Suprapubic skin (tissue), 4 donors: ENCODE data around the gene ZDHHC14. TPM values are rescaled to one million over a fixed set of nuclear protein-coding genes. Genes with fewer than 3 reads are reported as not detected.
"Not testable (repeated sequence)": the region's sequence is repeated elsewhere in the genome, so short reads cannot be mapped to it uniquely, and the experiment has no call there.

Source experiments
- DNase-seq, 2 donors: peaks; one replicate each; pipeline ENCODE4 v3.0.0-alpha.2; 2019; ENCODE audit warnings: low spot score in 2 of 2
- H3K27ac ChIP-seq: fragments of 200-600 bp; sonication (generic); one replicate; pipeline ENCODE4 v1.5.1; 2019
- H3K27me3 ChIP-seq: fragments of 200-600 bp; sonication (generic); one replicate; pipeline ENCODE4 v1.5.1; 2019
- H3K36me3 ChIP-seq: fragments of 200-600 bp; sonication (generic); one replicate; pipeline ENCODE4 v1.5.1; 2019
- H3K4me1 ChIP-seq: fragments of 200-600 bp; sonication (generic); one replicate; pipeline ENCODE4 v1.5.1; 2019
- H3K4me3 ChIP-seq: fragments of 200-600 bp; sonication (generic); one replicate; pipeline ENCODE4 v1.5.1; 2019; ENCODE audit warnings: mild to moderate bottlenecking
- H3K9me3 ChIP-seq: fragments of 200-600 bp; sonication (generic); one replicate; pipeline ENCODE4 v1.5.1; 2019
- EP300 ChIP-seq: sonication (generic); formaldehyde crosslinking; IDR thresholded peaks from one replicate; pipeline ENCODE4 v1.6.1; 2017; ENCODE audit warnings: antibody characterized with exemption
- POLR2A ChIP-seq, 2 donors: fragments of 450-650 bp; IDR thresholded peaks; one replicate each; pipeline ENCODE4 v1.6.1; 2017; ENCODE audit warnings: antibody characterized with exemption in 2 of 2, mild to moderate bottlenecking in 2 of 2, moderate library complexity in 2 of 2
- POLR2AphosphoS5 ChIP-seq, 3 donors: sonication (generic); formaldehyde crosslinking; IDR thresholded peaks; one replicate each; pipeline ENCODE4 v1.6.1; 2017; ENCODE audit warnings: antibody characterized with exemption in 3 of 3
- WGBS: methylation state at CpG from one replicate; pipeline ENCODE4 v1.1.5; 2018; 5-methylcytosine and 5-hydroxymethylcytosine counted together
- total RNA-seq, 4 donors: library from RNA; depleted of rRNA; stranded (reverse); fragments of >200 nt; gene quantifications; one replicate each; pipeline ENCODE4 v1.1.0, GENCODE V29; 2016
- TF ChIP-seq, protein P1 (sequence below), 2 donors: fragments of 200-600 bp in 1 of 2; fragments of 450-650 bp in 1 of 2; sonication (generic) in 1 of 2; IDR thresholded peaks; one replicate each; pipeline ENCODE4 v1.5.1; 2016 to 2019; ENCODE audit warnings: antibody characterized with exemption in 2 of 2, mild to moderate bottlenecking in 1 of 2, moderate library complexity in 1 of 2

ZDHHC14 gene
- total RNA-seq, 4 donors from 2014 or later, result 4.3 to 9.9 (median 7.7) TPM

DNA sequence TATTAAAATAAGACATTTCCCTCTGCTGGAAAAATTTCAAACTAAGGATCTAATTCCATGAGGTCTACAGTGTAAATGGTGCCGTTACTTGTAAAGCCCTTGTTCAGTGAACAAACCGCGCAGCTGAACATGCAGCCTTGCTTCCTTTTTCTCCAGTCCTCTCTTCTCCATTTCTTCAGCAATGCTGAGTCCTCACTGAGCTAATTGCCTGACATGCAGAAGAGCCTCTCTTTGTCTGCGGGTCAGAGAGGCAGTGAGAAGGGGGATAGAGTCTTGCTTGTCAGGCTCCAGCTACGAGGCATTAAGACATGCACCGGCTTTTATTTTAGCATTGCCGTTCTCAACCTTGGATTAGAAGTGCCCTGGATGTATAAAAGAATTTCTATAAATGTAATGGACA lies 25.7 kb downstream of the ZDHHC14 start:
- H3K27ac ChIP-seq, result no peak overlapping the region
- 96% methylated on average over 7 of the region's 7 CpGs for WGBS
- H3K36me3 ChIP-seq, result no peaks in the 10 kb centered on the region
- H3K4me3 ChIP-seq, result no peak overlapping the region
- H3K4me1 ChIP-seq, result no peaks in the 10 kb centered on the region
- H3K27me3 ChIP-seq, result no peaks in the 10 kb centered on the region
- no peaks in the 10 kb centered on the region for H3K9me3 ChIP-seq
- DNase-seq, result no peak
- TF ChIP-seq POLR2AphosphoS5 (IDR thresholded peaks at IDR 0.05), result no peak
- TF ChIP-seq EP300, result no peak
- TF ChIP-seq, protein P1, sequence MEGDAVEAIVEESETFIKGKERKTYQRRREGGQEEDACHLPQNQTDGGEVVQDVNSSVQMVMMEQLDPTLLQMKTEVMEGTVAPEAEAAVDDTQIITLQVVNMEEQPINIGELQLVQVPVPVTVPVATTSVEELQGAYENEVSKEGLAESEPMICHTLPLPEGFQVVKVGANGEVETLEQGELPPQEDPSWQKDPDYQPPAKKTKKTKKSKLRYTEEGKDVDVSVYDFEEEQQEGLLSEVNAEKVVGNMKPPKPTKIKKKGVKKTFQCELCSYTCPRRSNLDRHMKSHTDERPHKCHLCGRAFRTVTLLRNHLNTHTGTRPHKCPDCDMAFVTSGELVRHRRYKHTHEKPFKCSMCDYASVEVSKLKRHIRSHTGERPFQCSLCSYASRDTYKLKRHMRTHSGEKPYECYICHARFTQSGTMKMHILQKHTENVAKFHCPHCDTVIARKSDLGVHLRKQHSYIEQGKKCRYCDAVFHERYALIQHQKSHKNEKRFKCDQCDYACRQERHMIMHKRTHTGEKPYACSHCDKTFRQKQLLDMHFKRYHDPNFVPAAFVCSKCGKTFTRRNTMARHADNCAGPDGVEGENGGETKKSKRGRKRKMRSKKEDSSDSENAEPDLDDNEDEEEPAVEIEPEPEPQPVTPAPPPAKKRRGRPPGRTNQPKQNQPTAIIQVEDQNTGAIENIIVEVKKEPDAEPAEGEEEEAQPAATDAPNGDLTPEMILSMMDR (IDR thresholded peaks at IDR 0.05), result no peak
- TF ChIP-seq POLR2A (IDR thresholded peaks at IDR 0.05), result no peak

DNA sequence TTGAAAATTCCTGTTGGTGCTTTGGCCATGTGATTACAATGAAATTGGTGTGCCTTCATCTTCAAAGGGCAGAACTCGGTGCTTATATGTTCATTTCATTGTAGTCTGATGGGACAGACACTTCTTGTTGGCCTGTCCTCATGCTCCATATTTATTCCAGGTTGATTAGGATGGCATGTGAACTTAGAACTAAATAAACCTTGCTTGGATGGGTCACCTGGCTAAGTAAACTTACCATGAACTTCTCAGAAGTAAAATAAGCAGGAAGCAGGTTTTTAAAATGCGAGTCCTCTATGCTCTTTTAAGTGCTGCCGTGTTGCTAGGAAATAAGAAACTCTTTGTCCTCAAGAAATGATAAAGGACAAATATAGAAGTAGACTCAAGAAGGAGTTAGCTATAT lies 26.7 kb downstream of the ZDHHC14 start:
- WGBS, result 89% methylated on average over 3 of the region's 3 CpGs
- H3K27ac ChIP-seq, result no peak overlapping the region
- DNase-seq, result no peak
- no peaks in the 10 kb centered on the region for H3K9me3 ChIP-seq
- no peaks in the 10 kb centered on the region for H3K36me3 ChIP-seq
- H3K27me3 ChIP-seq, result no peaks in the 10 kb centered on the region
- TF ChIP-seq, protein P1 (IDR thresholded peaks at IDR 0.05), result no peak
- TF ChIP-seq POLR2AphosphoS5 (IDR thresholded peaks at IDR 0.05) (no peak), POLR2A (IDR thresholded peaks at IDR 0.05) (no peak), EP300 (no peak)
- no peak overlapping the region for H3K4me3 ChIP-seq
- H3K4me1 ChIP-seq, result no peaks in the 10 kb centered on the region

DNA sequence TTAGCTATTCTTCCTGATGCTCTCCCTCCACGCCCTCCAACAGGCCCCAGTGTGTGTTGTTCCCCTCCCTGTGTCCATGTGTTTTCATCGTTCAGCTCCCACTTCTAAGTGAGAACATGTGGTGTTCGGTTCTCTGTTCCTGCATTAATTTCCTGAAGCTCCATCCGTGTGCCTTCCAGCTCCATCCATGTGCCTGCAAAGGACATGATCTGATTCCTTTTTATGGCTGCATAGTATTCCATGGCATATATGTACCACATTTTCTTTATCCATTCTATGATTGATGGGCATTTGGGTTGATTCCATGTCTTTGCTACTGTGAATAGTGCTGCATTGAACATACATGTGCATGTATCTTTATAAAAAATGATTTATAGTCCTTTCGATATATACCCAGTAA lies 27.4 kb downstream of the ZDHHC14 start:
- not testable (repeated sequence) for H3K4me3 ChIP-seq, H3K27me3 ChIP-seq, DNase-seq, H3K27ac ChIP-seq, H3K36me3 ChIP-seq, H3K9me3 ChIP-seq, H3K4me1 ChIP-seq
- 85% methylated on average over 5 of the region's 5 CpGs for WGBS

DNA sequence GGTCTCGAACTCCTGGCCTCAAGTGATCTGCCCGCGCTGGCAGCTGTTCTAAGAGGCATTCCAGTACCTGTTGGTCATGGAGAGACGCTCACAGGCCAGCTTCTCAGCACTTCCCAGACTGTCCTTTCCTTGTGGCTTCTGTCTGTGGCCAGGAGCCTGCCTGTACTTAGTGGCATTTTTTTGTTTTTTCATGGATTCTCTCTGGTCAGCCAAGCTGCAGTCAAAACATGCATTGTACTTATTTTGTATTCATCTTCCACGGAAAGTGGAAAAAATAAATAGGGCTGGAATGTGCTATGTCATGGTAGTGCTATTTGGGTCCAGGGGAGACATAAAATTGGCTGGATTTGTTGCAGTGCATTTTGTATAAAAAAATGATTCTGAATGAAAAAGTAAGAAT lies 29.1 kb downstream of the ZDHHC14 start:
- H3K9me3 ChIP-seq, result no peaks in the 10 kb centered on the region
- H3K27ac ChIP-seq, result no peak overlapping the region
- no peaks in the 10 kb centered on the region for H3K27me3 ChIP-seq
- TF ChIP-seq EP300 (no peak), POLR2A (IDR thresholded peaks at IDR 0.05) (no peak), POLR2AphosphoS5 (IDR thresholded peaks at IDR 0.05) (no peak)
- TF ChIP-seq, protein P1 (IDR thresholded peaks at IDR 0.05), result no peak
- DNase-seq, result no peak
- no peak overlapping the region for H3K4me3 ChIP-seq
- 86% methylated on average over 5 of the region's 5 CpGs for WGBS
- no peaks in the 10 kb centered on the region for H3K36me3 ChIP-seq
- H3K4me1 ChIP-seq, result no peaks in the 10 kb centered on the region

DNA sequence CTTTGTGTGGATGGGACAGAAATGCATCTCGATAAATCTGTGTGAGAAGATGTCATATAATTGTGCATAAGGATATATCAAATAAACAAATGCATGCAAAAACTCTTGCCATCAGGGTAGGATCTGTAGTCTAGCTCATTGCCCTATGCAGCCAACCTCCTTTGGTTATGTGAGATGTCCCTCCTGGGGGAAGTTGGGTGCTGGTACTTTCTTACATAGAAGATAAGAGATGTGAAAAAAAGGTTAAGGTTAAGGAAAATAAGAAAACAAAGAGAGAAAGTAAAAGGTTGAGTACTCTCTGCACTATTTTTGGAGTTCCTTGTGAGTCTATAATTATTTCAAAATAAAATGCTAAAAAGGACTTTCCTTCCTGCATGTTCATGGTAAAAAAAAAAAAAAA lies 30.4 kb downstream of the ZDHHC14 start:
- no peaks in the 10 kb centered on the region for H3K4me1 ChIP-seq
- DNase-seq, result no peak
- no peaks in the 10 kb centered on the region for H3K36me3 ChIP-seq
- TF ChIP-seq POLR2AphosphoS5 (IDR thresholded peaks at IDR 0.05) (no peak), EP300 (no peak), POLR2A (IDR thresholded peaks at IDR 0.05) (no peak)
- TF ChIP-seq, protein P1 (IDR thresholded peaks at IDR 0.05), result no peak
- no peaks in the 10 kb centered on the region for H3K9me3 ChIP-seq
- no peak overlapping the region for H3K4me3 ChIP-seq
- no peak overlapping the region for H3K27ac ChIP-seq
- WGBS, result 96% methylated on average over 1 of the region's 1 CpG
- no peaks in the 10 kb centered on the region for H3K27me3 ChIP-seq

DNA sequence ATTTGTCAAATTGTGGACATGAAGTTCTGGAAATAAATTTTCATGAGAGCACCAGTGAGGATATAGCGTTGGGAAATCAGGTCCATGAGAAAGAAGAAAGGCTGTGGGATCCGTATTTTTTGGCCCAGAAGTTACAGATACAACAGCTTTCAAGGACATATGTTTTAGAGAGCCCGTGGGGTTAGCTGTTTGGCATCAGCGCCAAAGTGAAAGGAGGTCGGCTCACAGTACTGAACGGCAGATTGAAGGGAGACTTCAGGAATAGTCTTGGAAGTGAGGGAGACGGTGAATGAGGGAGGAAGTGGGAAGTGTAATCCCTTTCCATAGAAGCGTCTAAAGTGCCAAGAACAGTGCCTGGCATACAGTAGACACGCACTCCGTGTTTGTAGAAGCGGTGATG lies 31.8 kb downstream of the ZDHHC14 start:
- TF ChIP-seq EP300, result no peak

More for the DNA sequence above, 31.8 kb downstream of the ZDHHC14 start:
- H3K27ac ChIP-seq, result no peak overlapping the region
- no peak overlapping the region for H3K4me3 ChIP-seq
- 83% methylated on average over 11 of the region's 11 CpGs for WGBS
- H3K27me3 ChIP-seq, result no peaks in the 10 kb centered on the region
- H3K4me1 ChIP-seq, result no peaks in the 10 kb centered on the region
- no peak for DNase-seq
- H3K36me3 ChIP-seq, result no peaks in the 10 kb centered on the region
- no peaks in the 10 kb centered on the region for H3K9me3 ChIP-seq
